G401.6 (cell line): ENCODE measurements around the gene ACYP2.
"Not testable (repeated sequence)": the region's sequence is repeated elsewhere in the genome, so short reads cannot be mapped to it uniquely, and the experiment has no call there.

Source experiments
- FAIRE-seq: peaks from 2 replicates; lab custom pipeline; 2012; peaks lifted over from hg19 to GRCh38; lab: Jason Lieb, UNC

The ACYP2 gene

DNA sequence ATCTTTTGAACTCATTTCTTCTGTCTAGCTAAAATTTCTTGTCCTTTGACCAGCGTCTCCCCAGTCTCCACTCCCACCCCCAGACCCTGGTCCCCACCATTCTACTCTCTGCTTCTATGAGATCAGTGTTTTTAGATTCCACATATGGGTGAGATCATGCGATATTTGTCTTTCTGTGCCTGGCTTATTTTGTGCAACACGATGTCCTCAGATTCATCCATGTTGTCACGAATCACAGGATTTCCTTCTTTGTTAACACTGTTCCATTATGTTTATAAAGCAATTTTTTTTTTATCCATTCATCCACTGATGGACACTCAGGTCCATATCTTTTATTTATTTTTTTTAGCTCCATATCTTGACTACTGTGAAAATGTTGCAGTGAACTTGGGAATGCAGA, 16.0 kb upstream of the ACYP2 start:
- no peak for FAIRE-seq

DNA sequence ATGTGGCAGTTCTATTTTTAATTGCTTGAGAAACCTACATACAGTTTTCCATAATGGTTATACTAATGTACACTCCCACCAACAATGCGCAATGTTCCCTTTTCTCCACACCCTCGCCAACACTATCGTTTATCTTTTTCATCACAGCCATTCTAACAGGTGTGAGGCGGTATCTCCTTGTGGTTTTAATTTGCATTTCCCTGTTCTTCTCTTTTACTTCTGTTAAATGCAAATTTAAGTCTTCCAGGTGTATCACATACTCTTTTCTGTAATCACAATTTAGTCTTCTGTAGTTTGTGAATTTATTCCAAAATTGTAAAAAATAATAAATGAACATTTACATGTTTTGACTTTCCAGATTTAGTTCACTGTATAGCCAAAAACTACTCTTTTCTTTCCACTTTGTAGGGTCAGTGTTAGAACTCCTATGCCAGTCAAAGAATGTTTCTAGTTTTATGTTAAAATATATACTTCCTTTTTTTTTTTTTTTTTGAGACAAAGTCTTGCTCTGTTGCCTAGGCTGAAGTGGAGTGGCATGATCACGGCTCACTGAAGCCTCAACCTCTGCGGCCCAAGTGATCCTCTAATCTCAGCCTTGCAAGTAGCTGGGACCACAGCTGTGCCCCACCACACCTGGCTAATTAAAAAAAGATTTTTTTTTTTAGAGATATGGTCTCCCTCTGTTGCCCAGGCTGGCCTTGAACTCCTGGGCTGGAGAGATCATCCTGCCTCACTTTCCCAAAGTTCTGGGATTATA, 15.4 kb upstream of the ACYP2 start:
- no peak for FAIRE-seq

DNA sequence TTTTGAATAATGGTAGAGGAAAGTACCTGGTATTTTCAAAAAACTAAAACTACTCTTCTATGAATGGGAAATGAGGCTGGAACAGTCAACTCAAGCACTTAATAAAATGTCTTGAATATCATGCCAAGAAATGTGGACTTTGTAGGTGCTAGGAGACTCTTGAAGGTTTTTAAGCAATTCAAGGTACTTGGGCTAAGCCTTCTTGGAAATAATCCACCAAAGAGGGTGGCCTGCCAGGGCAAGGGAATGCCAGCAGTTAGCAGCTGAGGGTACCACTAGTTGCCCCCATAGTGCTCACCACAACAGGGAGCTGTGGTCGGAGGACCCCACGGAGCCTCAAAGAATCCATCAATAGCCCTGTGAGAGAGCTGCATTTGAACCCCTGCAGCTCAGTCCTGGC, 14.6 kb upstream of the ACYP2 start:
- no peak for FAIRE-seq

DNA sequence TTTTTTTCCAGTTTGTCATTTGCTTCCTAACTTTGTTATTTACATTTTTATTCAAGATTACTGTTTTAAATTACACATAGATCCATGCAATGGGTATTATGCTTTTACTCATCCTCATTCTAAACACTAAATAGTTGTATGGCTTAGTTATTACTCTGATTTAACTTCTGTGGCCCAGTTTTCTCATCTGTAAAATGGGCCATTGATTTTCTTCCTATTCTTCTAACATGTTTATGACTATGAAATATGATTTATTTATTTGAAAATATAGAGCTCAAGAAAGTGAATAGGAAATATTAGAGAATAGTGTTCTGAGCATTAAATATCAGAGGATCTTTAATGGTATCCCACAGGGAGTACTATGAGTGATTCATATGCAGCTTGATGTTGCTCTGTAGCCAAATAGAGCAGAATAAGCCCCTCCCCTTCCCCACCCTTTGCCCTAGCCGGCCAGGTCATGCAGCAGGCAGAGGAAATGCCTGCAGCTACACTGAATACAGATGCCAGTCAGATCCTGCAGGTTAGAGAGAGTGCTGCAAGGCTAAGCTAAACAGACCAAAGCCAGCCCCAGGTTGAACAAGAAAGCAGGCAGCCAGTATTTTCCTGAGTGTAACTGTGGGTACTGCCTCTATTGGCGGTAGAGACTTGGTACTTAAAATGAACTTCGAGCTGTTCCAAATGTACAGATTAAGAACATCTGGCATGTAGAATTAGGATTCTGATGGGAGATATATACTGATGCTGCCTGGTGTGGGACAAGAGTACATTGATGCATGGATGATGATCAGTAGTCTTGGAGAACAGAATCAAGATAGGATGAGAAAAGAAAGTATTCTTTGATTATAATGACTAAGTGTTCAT, 11.7 kb upstream of the ACYP2 start:
- no peak for FAIRE-seq

DNA sequence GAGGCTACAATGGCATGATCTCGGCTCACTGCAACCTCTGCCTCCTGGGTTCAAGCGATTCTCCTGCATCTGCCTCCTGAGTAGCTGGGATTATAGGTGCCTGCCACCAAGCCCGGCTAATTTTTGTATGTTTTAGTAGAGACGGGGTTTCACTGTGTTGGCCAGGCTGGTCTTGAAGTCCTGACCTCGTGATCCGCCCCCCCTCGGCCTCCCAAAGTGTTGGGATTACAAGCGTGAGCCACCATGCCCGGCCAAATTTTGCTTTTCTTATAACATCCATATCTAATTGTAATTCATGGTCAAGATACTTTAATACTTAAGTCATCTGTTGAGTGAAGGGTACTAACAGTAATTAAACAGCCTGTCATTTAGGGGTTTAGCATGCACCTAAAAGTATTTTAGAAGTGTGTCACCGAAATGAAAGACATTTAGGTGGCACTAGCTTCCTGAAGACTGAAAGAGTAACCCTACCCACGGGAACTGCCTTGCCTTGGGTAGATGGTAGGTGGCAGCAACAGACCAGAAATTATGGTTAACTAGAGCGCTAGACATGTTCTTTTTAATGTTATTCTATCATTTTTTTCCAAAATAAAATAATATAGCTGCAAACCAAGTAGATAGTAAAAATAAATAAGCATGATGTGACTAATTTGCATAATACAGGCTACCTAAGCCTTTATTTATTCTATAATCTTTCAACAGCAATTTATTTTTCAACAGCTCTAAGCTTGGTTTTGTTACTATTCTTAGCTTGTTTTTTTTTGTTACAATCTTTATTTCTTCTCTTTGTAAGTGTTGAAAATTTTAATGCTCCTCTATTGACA, 8.6 kb upstream of the ACYP2 start:
- FAIRE-seq, result peak; percentile 81

DNA sequence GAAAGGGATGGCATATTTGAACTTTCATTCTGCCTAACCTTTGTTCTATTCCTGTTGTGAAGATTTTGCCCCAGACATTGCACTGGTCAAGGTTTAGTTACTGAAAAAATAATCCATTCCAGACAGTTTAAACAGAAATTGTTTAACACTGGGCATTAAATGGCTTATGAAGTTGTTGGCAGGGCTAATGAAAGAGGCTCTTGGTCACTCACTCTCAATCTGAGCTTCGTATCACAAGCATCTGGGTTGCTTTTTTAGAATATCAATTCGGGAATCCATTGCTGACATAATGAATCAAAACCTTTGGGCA, 8.0 kb upstream of the ACYP2 start:
- no peak for FAIRE-seq

DNA sequence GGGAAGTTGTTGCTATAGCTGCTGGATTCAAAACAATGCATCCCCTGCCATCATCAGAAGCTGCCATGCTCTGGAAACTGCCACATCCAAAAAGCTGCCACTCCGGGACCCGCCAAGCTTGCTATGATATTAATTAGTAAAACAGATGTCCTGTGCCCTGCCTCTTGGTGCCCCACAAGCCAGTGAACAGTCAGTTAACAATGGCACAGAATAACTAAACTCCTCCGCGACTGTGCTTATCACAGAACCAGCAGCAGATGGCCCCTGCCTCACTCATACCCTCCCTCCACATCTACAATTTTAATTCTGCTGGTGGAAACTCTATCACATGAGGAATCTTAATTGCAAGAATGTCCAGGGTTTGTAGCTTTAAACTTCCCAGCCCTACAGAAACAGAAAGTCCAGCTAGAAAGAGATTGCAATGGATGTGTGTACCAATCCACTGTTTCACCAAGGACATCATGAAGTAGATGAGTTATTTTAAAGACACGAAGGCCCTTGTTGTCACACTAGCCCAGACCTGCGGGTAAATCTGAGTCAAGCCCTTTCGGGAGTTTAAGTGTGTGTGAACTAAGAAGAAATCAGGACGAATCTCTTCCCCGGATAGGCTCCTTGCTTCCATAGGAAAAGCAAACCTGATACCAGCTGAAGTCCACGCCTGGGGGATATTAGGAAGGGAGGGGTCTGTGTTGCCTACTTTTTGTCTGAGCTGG, 7.4 kb upstream of the ACYP2 start:
- FAIRE-seq, result no peak

DNA sequence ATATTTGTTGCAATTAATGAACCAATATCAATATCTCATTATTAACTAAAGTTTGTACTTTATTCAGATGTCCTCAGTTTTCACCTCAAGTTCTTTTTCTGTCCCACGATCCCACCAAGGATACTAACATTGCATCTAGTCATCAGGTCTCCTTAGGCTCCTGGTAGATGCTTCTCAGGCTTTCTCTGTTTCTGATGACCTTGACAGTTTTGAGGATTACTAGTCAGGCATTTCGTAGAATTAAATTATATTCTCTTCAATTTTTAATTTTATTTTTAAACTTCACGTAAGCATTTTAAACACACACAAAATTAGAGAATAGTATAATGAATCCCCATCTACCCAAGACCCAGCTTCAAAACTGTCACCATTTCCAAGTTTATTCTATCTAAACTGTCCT, 5.6 kb upstream of the ACYP2 start:
- FAIRE-seq, result no peak

DNA sequence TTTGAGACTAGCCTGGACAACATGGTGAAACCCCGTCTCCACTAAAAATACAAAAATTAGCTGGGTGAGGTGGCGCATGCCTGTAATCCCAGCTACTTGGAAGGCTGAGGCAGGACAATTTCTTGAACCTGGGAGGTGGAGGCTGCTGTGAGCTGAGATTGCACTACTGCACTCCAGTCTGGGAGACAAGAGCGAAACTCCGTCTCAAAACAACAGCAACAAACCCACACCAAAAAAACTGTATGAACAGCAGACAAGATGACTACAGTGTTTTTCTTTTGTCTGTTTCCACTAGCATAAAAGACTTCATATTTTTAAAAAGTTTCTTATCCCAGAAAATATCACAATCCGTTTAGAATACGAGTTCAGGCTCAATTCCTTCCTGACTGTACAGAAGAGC, 936 bp upstream of the ACYP2 start:
- FAIRE-seq, result not testable (repeated sequence)

DNA sequence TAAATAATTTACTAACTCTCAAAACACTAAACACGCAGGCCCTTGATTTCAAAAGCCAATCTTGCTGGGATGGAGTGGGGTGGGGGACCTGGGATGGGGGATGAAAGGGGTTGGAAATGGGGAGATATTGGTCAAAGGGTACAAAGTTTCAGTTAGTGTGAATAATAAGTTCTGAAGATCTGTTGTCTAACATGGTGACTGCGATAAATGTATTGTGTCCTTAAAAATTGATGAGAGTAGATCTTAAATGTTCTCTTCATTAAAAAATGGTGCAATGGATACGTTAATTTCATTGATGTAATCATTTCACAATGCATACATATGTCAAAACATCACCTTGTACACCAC, 505 bp upstream of the ACYP2 start:
- FAIRE-seq, result peak; percentile 45

DNA sequence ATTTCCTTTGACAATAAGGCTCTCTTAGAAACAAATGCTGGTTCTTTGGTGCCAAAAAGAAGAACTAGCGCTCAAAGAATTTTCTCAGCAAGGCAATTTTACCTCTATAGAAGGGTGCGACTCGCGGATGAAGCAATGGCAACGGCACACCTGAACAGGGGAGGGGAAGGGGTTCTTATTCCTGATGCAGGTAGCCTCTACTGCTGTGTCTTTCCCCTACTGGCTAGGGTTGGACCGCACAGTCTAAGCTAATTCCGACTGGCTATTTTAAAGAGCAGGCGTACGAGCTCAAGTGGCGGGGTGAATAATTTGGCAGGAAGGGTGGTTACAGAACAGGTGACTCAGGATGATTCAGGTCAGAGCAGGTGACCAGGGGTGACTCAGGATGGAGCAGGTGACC, 1.2 kb downstream of the ACYP2 start:
- not testable (repeated sequence) for FAIRE-seq

DNA sequence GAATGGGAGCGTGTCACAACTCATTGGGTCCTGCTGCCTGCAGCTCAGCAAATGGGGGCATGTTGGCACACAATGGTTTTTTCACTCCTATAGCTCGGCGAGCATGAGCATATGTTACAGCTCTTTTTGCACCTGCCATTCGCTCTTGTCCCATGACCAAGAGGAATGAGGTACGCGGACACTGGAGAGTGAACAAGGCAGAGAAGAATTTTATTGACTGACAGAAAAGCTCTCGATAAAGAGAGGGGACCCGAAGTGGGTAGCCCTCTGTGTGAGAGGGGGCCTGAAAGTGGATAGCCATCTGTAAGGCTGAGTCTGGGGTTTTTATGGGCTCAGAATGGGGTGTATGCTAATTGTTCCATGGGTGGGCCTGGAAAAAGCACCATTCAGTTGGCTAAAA, 5.5 kb downstream of the ACYP2 start:
- FAIRE-seq, result no peak

DNA sequence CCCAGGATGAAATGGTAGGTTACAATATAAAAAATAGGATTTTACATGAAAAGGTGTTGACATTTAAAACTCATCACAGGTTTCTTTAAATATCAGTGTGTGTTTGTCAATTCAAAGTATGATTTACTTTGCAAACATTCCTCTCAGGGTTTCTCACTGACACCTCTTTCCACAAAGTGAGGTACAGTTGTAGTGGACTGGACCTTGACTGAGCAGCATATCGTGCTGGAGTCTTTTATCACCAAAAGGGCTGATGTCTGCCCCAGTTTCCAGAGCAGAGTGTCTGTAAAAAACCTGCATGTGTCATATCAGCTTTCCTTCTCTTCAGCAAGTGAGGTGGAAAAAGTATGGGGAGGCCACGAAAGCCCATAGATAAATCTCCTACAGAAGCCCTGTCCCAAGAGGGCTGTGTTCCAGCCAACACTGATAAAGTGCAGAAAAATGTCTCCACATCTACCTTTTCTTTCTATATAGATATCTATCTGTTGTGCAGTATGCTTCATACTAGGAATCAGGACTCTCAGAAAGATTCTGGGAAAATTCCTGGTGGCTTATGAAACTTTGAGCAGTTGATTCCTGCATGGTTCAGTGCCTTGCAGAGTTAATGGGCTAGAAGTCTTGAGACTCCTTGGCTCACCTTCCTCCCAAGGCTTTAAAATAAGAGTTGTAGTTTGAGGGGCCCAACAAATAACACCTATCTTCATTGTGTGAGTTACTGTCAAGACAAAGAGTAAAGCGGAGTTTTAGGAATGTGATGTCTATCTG, 6.9 kb downstream of the ACYP2 start:
- no peak for FAIRE-seq

DNA sequence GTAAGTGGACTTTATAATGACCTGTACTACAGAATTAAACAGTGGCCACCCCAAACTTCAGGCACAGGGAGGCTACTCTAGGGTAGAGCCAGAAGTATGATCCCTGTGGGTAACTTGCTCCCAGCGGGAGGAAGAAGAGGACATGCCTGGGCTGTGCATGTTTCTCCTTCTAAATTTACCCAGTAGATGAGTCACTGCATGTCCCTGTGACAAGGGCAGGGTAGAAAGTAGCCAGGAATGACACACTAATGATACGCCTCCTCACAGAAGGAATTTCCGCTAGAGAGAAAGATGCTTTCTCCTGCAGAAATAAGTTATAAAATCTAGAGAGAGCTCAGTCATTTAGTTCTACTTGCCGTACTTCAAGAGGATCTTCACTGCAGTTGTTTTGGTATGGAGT, 7.5 kb downstream of the ACYP2 start:
- no peak for FAIRE-seq

DNA sequence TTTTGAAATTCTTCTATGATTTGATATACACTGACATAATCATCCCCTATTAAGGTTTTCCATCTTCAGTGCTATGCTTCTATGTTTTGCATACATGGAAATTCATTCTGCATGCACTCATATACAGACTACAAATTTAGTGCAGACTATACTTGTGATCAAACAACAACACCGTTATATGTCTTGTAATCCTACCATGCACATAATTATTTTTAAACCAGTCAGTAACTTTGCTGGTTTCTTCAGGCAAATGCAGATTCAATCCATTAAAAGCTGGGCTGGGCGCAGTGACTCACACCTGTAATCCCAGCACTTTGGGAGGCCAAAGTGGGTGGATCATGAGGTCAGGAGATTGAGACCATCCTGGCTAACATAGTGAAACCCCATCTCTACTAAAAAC, 11.8 kb downstream of the ACYP2 start:
- FAIRE-seq, result not testable (repeated sequence)

DNA sequence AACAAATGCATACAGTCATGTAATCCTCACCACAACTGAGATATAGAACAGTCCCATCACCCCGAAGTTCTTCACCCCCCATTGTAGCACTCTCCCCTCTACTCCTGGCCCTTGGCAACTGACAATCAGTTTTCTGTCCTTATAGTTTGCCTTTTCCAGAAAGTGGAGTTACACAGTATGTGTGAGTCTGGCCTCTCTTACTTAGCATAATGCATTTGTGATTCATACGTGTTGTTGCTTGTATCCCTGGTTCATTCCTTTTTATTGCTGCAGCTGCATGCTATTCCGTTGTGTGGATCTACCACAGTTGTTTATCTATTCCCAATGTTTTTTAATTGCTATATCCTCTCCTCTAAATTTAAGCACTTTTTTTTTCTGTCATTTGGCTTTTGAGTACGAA, 17.6 kb downstream of the ACYP2 start:
- FAIRE-seq, result no peak

DNA sequence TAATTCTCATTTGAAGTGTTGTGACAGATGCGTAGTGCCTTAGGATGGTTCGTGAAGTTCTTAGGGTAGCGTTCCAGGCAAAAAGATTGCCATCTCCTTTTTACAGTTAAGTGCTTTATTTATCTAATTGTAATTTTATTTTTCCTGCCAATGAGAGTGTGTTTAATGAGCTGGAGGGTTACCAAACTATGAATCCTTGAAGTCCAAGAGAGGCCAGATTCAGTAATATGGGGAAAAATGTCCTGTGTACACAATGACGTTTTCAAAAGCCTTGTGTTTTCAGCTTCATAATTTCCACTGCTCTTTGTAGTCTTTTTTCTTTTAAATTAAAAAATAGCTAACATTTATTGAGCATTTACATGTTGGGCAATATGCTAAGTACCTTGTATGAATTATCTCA, 23.8 kb downstream of the ACYP2 start:
- FAIRE-seq, result no peak

DNA sequence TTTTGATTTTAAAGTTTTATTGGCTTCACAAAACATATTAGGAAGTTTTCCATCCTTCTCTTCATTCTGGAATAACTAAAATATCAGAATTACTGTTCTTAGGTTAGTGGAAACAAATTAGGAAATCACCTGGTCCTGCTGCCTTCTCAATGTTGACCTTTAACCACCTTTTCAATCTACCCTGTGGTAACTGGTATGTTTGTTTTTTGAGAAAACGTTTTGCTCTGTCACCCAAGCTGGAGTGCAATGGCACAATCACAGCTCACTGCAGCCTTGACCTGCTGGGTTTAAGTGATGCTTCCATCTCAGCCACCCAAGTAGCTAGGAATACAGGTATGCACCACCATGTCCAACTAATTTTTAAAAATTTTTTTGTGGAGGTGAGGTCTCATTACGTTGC, 28.4 kb downstream of the ACYP2 start:
- FAIRE-seq, result no peak

DNA sequence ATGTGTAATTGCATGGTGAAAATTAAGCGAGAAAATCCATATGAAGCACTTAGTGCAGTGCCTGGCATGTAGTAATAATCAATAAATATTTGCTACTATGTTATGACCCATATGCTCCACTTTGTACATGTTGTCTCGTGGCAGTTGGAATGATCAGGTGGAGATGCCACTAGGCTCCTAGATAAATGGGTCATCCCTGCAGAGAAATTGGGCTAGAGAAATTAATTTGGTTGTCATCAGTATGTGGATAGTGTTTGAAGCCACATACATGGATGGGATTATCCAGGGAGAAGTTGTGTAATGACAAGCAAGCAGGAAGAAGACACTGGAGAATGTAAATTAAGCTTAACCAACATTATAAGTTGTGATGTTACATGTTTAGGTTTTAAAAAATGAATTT, 33.0 kb downstream of the ACYP2 start:
- FAIRE-seq, result no peak

DNA sequence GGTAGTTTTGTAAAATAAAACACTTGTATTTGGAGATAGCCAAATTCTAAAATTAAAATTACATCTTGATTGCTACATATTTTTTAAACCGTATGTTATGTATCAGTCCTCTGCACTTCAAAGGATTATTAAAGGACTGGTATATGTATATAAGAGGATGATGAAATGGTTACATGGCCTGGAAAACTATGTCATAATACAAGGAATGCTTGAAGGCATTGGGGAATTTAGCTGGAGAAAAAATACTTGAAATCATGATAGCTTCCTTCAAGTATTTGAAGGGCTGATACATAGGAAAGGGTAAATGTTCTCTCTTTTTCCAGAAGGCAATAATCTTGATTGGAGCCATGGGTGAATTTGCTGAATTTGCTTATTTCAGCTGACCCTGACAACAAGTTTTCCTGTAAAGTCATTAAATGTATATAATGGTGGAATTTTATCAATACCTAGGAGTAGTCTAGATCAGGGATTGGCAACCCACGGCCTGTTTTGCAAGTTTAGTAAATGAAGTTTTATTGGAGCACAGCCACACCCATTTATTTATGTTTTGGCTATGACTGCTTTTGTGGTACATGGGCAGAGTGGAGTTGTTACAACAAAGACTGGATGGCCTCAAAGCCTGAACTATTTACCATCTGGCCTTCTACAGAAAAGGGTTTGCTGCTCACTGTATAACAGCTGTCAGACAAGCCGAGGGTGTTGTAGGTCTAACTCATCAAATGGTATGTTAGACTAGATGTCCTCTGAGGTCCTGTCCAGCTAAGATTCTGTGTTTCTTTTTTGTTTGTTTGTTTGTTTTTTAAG, 34.4 kb downstream of the ACYP2 start:
- no peak for FAIRE-seq

DNA sequence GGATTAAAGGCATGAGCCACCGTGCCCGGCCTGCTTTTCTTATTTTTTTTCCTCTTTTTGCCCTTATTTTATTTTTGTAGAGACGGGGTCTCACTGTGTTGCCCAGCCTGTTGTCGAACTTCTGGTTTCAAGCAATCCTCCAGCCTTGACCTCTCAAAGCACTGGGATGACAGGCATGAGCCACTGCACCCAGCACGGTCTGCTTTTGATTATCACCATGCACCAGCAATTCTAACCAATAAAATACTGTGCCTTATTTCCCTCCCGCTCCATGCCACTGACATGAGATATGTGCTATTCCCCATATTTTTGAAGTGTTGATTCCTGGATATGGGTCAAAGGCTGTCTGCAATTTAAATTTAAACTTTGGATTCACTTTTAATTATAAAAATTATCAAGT, 42.9 kb downstream of the ACYP2 start:
- no peak for FAIRE-seq
